Keratinocyte (primary cell): Measurements from ENCODE around the gene LMNTD2. TPM values are rescaled to one million over a fixed set of nuclear protein-coding genes. Genes with fewer than 3 reads are reported as not detected.

Experiments
- DNase-seq: peaks from one replicate; pipeline ENCODE4 v3.0.0-alpha.2; 2011; ENCODE audit warnings: low read depth, missing footprints, low spot score
- FAIRE-seq: peaks from 2 replicates; lab custom pipeline; 2011; peaks lifted over from hg19 to GRCh38; lab: Jason Lieb, UNC
- H2AFZ ChIP-seq: 2 replicates; pipeline ENCODE4 v1.6.0; 2012; ENCODE audit warnings: low read length, control low read depth, inconsistent platforms; ENCODE audit not compliant: control insufficient read depth
- H3K27ac ChIP-seq: 2 replicates; pipeline ENCODE4 v1.5.1; 2011; ENCODE audit warnings: low read length; ENCODE audit not compliant: control insufficient read depth, insufficient read depth
- H3K27me3 ChIP-seq: 3 replicates; pipeline ENCODE4 v1.6.0; 2011; ENCODE audit warnings: low read length; ENCODE audit not compliant: control insufficient read depth, insufficient read depth; ENCODE audit errors: extremely low read depth
- H3K36me3 ChIP-seq, 2 experiments: 2 replicates in 1 of 2; 3 replicates in 1 of 2; pipeline ENCODE4 v1.5.1; 2011; ENCODE audit warnings: low read length in 2 of 2, mild to moderate bottlenecking in 1 of 2; ENCODE audit not compliant: control insufficient read depth in 2 of 2, insufficient read depth in 2 of 2; ENCODE audit errors: extremely low read depth in 1 of 2
- H3K4me1 ChIP-seq: 3 replicates; pipeline ENCODE4 v1.5.1; 2011; ENCODE audit warnings: low read length; ENCODE audit not compliant: control insufficient read depth, insufficient read depth; ENCODE audit errors: extremely low read depth
- H3K4me2 ChIP-seq: 3 replicates; pipeline ENCODE4 v1.6.0; 2011; ENCODE audit warnings: low read depth, low read length; ENCODE audit not compliant: control insufficient read depth, insufficient read depth; ENCODE audit errors: extremely low read depth
- H3K4me3 ChIP-seq, 3 experiments: fragments of 200-600 bp in 1 of 3; sonication (generic) in 1 of 3; 2 replicates in 2 of 3; 3 replicates in 1 of 3; pipeline ENCODE4 v1.5.1; 2011 to 2016; ENCODE audit warnings: low read length in 3 of 3, mild to moderate bottlenecking in 3 of 3, control low read depth in 2 of 3, inconsistent platforms in 1 of 3, low read depth in 1 of 3, mixed read lengths in 1 of 3, mixed run types in 1 of 3, moderate library complexity in 1 of 3; ENCODE audit not compliant: control insufficient read depth in 2 of 3, insufficient read depth in 2 of 3; ENCODE audit errors: extremely low read depth in 1 of 3
- H3K79me2 ChIP-seq: 2 replicates; pipeline ENCODE4 v1.6.0; 2012; ENCODE audit warnings: low read length; ENCODE audit not compliant: control insufficient read depth, insufficient read depth
- H3K9ac ChIP-seq: 3 replicates; pipeline ENCODE4 v1.6.0; 2011; ENCODE audit warnings: low read length; ENCODE audit not compliant: control insufficient read depth, insufficient read depth; ENCODE audit errors: extremely low read depth
- H3K9me1 ChIP-seq: 3 replicates; pipeline ENCODE4 v1.6.0; 2011; ENCODE audit warnings: low read length; ENCODE audit not compliant: control insufficient read depth, insufficient read depth; ENCODE audit errors: extremely low read depth
- H3K9me3 ChIP-seq: 2 replicates; pipeline ENCODE4 v1.5.1; 2012; ENCODE audit warnings: low read depth, low read length; ENCODE audit not compliant: control insufficient read depth
- H4K20me1 ChIP-seq: 3 replicates; pipeline ENCODE4 v1.6.0; 2011; ENCODE audit warnings: low read length; ENCODE audit not compliant: control insufficient read depth, insufficient read depth; ENCODE audit errors: extremely low read depth
- CTCF ChIP-seq, 3 experiments: IDR thresholded peaks in 1 of 3; conservative IDR thresholded peaks in 1 of 3; optimal IDR thresholded peaks in 1 of 3; 2 replicates in 2 of 3; 3 replicates in 1 of 3; pipeline versions ENCODE3 to v1.5.1; 2011; ENCODE audit warnings: low read length in 3 of 3, mild to moderate bottlenecking in 3 of 3, moderate library complexity in 2 of 3, control low read depth in 1 of 3, inconsistent platforms in 1 of 3; ENCODE audit not compliant: insufficient read depth in 2 of 3; ENCODE audit errors: extremely low read depth in 1 of 3
- EZH2 ChIP-seq: IDR thresholded peaks from one replicate; pipeline ENCODE4 v1.6.1; 2012; ENCODE audit warnings: inconsistent platforms, mild to moderate bottlenecking, low read length, moderate library complexity
- dilution Hi-C: fragments of 300-500 bp; cut with MboI; formaldehyde crosslinking; loops from one replicate; pipeline ENCODE4 v1.7.0; 2020; ENCODE audit warnings: low sequenced_read_pairs; ENCODE audit not compliant: extremely low pct_ligation_motif_present
- polyA plus RNA-seq, 5 experiments: library from polyadenylated mRNA; depleted of rRNA in 3 of 5; stranded (reverse) in 3 of 5; stranded (forward) in 1 of 5; unstranded in 1 of 5; fragments of >200 nt; gene quantifications; 1 replicate in 1 of 5; 2 replicates in 3 of 5; 3 replicates in 1 of 5; pipeline versions ENCODE4 v1.2.1 to v1.2.3, GENCODE V29; 2011 to 2012; ENCODE audit warnings: missing spikeins in 2 of 5, low read depth in 1 of 5, low replicate concordance in 1 of 5

The LMNTD2 gene
- polyA plus RNA-seq, 1 donor (not counting 4 experiments of a cell fraction or from before 2014, with no cell fraction given), result 1.2 TPM

DNA sequence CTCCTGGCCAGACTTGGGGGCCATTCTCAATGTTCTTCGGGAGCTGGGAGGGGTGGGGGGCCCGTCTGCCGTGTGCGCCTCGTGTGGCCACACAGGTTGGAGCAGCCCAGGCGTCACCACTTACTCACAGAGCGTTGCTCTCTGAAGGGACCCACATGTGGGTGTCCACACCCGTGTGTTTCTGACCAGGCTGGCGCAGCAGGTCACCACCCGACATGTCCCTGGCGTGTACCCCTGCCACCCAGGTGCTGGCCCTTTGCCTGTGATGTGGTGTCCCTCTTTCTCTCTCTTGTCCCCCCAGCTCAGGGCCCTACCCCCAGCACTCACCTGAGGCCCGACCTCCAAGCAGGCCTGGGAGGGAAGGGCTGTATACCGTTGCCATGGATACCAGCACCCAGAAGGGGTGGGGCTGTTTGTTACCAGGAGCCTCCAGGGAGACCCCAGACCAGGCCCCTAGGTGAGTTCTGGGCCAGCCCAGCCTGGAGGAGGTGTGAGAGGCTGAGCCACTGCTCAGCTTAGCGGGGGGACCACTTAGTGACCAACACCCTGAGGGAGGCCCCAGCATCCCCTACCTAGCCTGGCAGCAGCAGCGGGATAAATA is 1.4 kb downstream of the LMNTD2 start:
- H4K20me1 ChIP-seq, result no peaks in the 10 kb centered on the region
- no peak overlapping the region for H3K9ac ChIP-seq
- H3K36me3 ChIP-seq, result peaks cover 4 to 16% of the 10 kb centered on the region in 2 experiments
- H3K4me1 ChIP-seq, result peaks cover 15% of the 10 kb centered on the region
- H3K4me3 ChIP-seq, result no peak overlapping the region
- no peaks in the 10 kb centered on the region for H3K9me1 ChIP-seq
- H3K27ac ChIP-seq, result no peak overlapping the region
- H3K9me3 ChIP-seq, result no peaks in the 10 kb centered on the region
- dilution Hi-C loops, result no loop called here
- peaks cover 24% of the 10 kb centered on the region for H3K27me3 ChIP-seq
- no peak for DNase-seq
- H3K4me2 ChIP-seq, result no peak overlapping the region
- TF ChIP-seq CTCF (optimal IDR thresholded peaks at IDR 0.05 in 1 of 3, IDR thresholded peaks at IDR 0.05 in 1 of 3, conservative IDR thresholded peaks at IDR 0.05 in 1 of 3; ENCODE audit: extremely low read depth in 1 of 3, insufficient read depth in 2 of 3, low read length in 3 of 3) (no peak), EZH2 (no peak)
- H3K79me2 ChIP-seq, result peaks cover 16% of the 10 kb centered on the region
- no peak overlapping the region for H2AFZ ChIP-seq
- FAIRE-seq, result no peak

- Histone ChIP-seq H3K4me3 (no peak overlapping the region), H3K79me2 (peaks cover 16% of the 10 kb centered on the region), H3K27me3 (peaks cover 28% of the 10 kb centered on the region), H3K9me1 (no peaks in the 10 kb centered on the region), H3K9ac (no peak overlapping the region), H3K27ac (no peak overlapping the region), H3K36me3 (peaks cover 4 to 12% of the 10 kb centered on the region in 2 experiments), H3K9me3 (no peaks in the 10 kb centered on the region), H3K4me2 (no peak overlapping the region), H2AFZ (no peak overlapping the region), H4K20me1 (no peaks in the 10 kb centered on the region), H3K4me1 (peaks cover 15% of the 10 kb centered on the region)
- no peak for DNase-seq
- FAIRE-seq, result no peak
- dilution Hi-C loops, result no loop called here
- TF ChIP-seq EZH2, result no peak
Measured at GRCh38 chr11:558503-558902, 2.0 kb downstream of the LMNTD2 start.
